HepG2 (cell line): Measurements from ENCODE around the gene POU2AF2. TPM values are rescaled to one million over a fixed set of nuclear protein-coding genes. Genes with fewer than 3 reads are reported as not detected.

ENCODE experiments used
- AHR ChIP-seq: IDR thresholded peaks from 2 replicates; pipeline ENCODE4 v1.6.1; 2018; ENCODE audit warnings: missing genetic modification reagents, missing compliant biosample characterization
- ATAD3A ChIP-seq: sonication (generic); formaldehyde crosslinking; IDR thresholded peaks from 2 replicates; pipeline ENCODE4 v1.4.0; 2020; ENCODE audit warnings: missing genetic modification reagents
- E2F5 ChIP-seq: sonication (generic); formaldehyde crosslinking; conservative IDR thresholded peaks from 2 replicates; pipeline ENCODE4 v1.4.0; 2020; ENCODE audit warnings: missing genetic modification reagents
- FOXJ3 ChIP-seq: sonication (generic); formaldehyde crosslinking; IDR thresholded peaks from 2 replicates; pipeline ENCODE4 v1.4.0; 2020; ENCODE audit warnings: missing genetic modification reagents, mild to moderate bottlenecking, borderline replicate concordance
- FOXO1 ChIP-seq: sonication (generic); formaldehyde crosslinking; IDR thresholded peaks from 2 replicates; pipeline ENCODE4 v1.4.0; 2020; ENCODE audit warnings: missing genetic modification reagents
- HNRNPH1 ChIP-seq: fragments of 200-400 bp; formaldehyde crosslinking; optimal IDR thresholded peaks from 2 replicates; pipeline ENCODE3; 2017; ENCODE audit warnings: mild to moderate bottlenecking, low read depth, low read length
- KLF13 ChIP-seq: sonication (generic); formaldehyde crosslinking; IDR thresholded peaks from 2 replicates; pipeline ENCODE4 v1.4.0; 2020; ENCODE audit warnings: mild to moderate bottlenecking, missing genetic modification reagents
- KMT2B ChIP-seq: IDR thresholded peaks from 2 replicates; pipeline ENCODE4 v1.6.1; 2016; ENCODE audit warnings: missing genetic modification reagents, missing compliant biosample characterization
- NCOA2 ChIP-seq: sonication (generic); formaldehyde crosslinking; IDR thresholded peaks from 2 replicates; pipeline ENCODE4 v1.8.0; 2022; ENCODE audit warnings: inconsistent platforms
- NFATC3 ChIP-seq: sonication (generic); formaldehyde crosslinking; IDR thresholded peaks from 2 replicates; pipeline ENCODE4 v1.5.1; 2020; ENCODE audit warnings: mild to moderate bottlenecking, missing genetic modification reagents
- NFYB ChIP-seq: sonication (generic); formaldehyde crosslinking; IDR thresholded peaks from 2 replicates; pipeline ENCODE4 v1.4.0; 2020; ENCODE audit warnings: missing genetic modification reagents
- RBM39 ChIP-seq: fragments of 200-400 bp; formaldehyde crosslinking; IDR thresholded peaks from one replicate; pipeline ENCODE4 v1.6.1; 2018; ENCODE audit warnings: antibody characterized with exemption, mild to moderate bottlenecking, low read depth, low read length; ENCODE audit not compliant: poor library complexity, severe bottlenecking
- SOX13 ChIP-seq, 3 experiments: fragments of 450-650 bp in 1 of 3; sonication (generic) in 1 of 3; formaldehyde crosslinking in 1 of 3; IDR thresholded peaks in 2 of 3; conservative IDR thresholded peaks in 1 of 3; 2 replicates each; pipeline versions ENCODE4 v1.5.0 to v1.6.1; 2016 to 2020; ENCODE audit warnings: antibody characterized with exemption in 1 of 3, mild to moderate bottlenecking in 1 of 3, missing compliant biosample characterization in 1 of 3, missing genetic modification reagents in 1 of 3, moderate library complexity in 1 of 3
- SRF ChIP-seq: IDR thresholded peaks from 2 replicates; pipeline ENCODE4 v1.6.1; 2011; ENCODE audit warnings: mild to moderate bottlenecking, low read depth, low read length, moderate library complexity
- ZFP36L1 ChIP-seq: sonication (generic); formaldehyde crosslinking; IDR thresholded peaks from 2 replicates; pipeline ENCODE4 v1.8.0; 2022; ENCODE audit warnings: mild to moderate bottlenecking, missing genetic modification reagents, moderate library complexity
- ZFP82 ChIP-seq: sonication (generic); formaldehyde crosslinking; IDR thresholded peaks from 2 replicates; pipeline ENCODE4 v1.5.1; 2020; ENCODE audit warnings: mild to moderate bottlenecking, missing genetic modification reagents, borderline replicate concordance
- ZKSCAN8 ChIP-seq: IDR thresholded peaks from 2 replicates; pipeline ENCODE4 v1.6.1; 2016; ENCODE audit warnings: borderline replicate concordance, missing genetic modification reagents, missing compliant biosample characterization
- ZMYM4 ChIP-seq: sonication (generic); formaldehyde crosslinking; IDR thresholded peaks from 2 replicates; pipeline ENCODE4 v1.8.1; 2023; ENCODE audit warnings: mild to moderate bottlenecking, missing genetic modification reagents
- ZNF124 ChIP-seq: sonication (generic); formaldehyde crosslinking; IDR thresholded peaks from 2 replicates; pipeline ENCODE4 v1.4.0; 2020; ENCODE audit warnings: missing genetic modification reagents
- ZNF318 ChIP-seq: sonication (generic); formaldehyde crosslinking; IDR thresholded peaks from 2 replicates; pipeline ENCODE4 v1.4.0; 2020; ENCODE audit warnings: mild to moderate bottlenecking, missing genetic modification reagents
- ZNF7 ChIP-seq: IDR thresholded peaks from 2 replicates; pipeline ENCODE4 v1.6.1; 2016; ENCODE audit warnings: missing biosample characterization, missing genetic modification reagents
- polyA plus RNA-seq, 8 experiments: library from polyadenylated mRNA; depleted of rRNA in 3 of 8; stranded (reverse) in 7 of 8; unstranded in 1 of 8; fragments of >200 nt; fragmentation: Illumina TruSeq in 4 of 8; extraction: Trizol in 4 of 8; gene quantifications; 2 replicates each; pipeline versions ENCODE4 v1.2.1 to v1.2.3, GENCODE V29; 2011 to 2016; ENCODE audit warnings: low read depth in 4 of 8, missing spikeins in 1 of 8, mixed read lengths in 1 of 8; ENCODE audit not compliant: insufficient read depth in 1 of 8
- total RNA-seq, 5 experiments: library from RNA; depleted of rRNA; stranded (reverse); fragments of >200 nt; fragmentation: Illumina TruSeq; extraction: Trizol; gene quantifications; 2 replicates each; pipeline ENCODE4 v1.2.3, GENCODE V29; 2016; ENCODE audit warnings: low read depth in 1 of 5

The POU2AF2 gene
- total and polyA plus RNA-seq, 2 of the 13 experiments (the other 11 are each of a cell fraction or from before 2014, with no cell fraction given), result 0.11 TPM; not detected in 1

- TF ChIP-seq SRF (no peak), FOXO1 (CRISPR knock-in tag) (no peak), RBM39 (no peak), ZMYM4 (0 out of 2 replicates have a peak, but pooled peaks have one; percentile 46), AHR (CRISPR knock-in tag) (no peak), E2F5 (CRISPR knock-in tag) (no peak), SOX13 (IDR thresholded peaks at IDR 0.05) (no peak), SOX13 (CRISPR knock-in tag; conservative IDR thresholded peaks at IDR 0.05 in 1 of 2, IDR thresholded peaks at IDR 0.05 in 1 of 2) (peak in 1 of 2 experiments; percentile 28; a peak in 2 of 4 replicates), ZNF318 (CRISPR knock-in tag) (0 out of 2 replicates have a peak, but pooled peaks have one; percentile 28), ZKSCAN8 (CRISPR knock-in tag) (no peak), ZNF124 (CRISPR knock-in tag) (no peak), ATAD3A (CRISPR knock-in tag) (no peak), FOXJ3 (CRISPR knock-in tag) (0 out of 2 replicates have a peak, but pooled peaks have one; percentile 44), HNRNPH1 (no peak), KLF13 (no peak), KMT2B (CRISPR knock-in tag) (no peak), NFATC3 (CRISPR knock-in tag) (no peak), ZFP36L1 (CRISPR knock-in tag) (no peak), NCOA2 (CRISPR knock-in tag) (peak; percentile 51; the same call in 1 of the 2 replicates), NFYB (CRISPR knock-in tag) (no peak), ZFP82 (no peak), ZNF7 (CRISPR knock-in tag) (no peak)
- TF ChIP-seq, all 625 proteins: peak for 55
These were observed 84.8 kb downstream of the POU2AF2 start (continued) for GRCh38 chr11:111330234-111330893.
